Activated T-helper 1 cell treated with anti-CD3 and anti-CD28 coated beads, Interleukin-12 subunit alpha, Interleukin-12 subunit beta, Interleukin-2, Interleukin-4 antibody, amounts not matched to agents 30 ng/mL and 10 ng/mL and 1 ng/mL, durations not matched to agents 14 hours and 24 hours and 36 hours (primary cell): ENCODE results near the gene SLC6A17. TPM values are rescaled to one million over a fixed set of nuclear protein-coding genes. Genes with fewer than 3 reads are reported as not detected.

Source experiments
- DNase-seq: peaks from one replicate; pipeline ENCODE4 v3.0.0; 2021; ENCODE audit warnings: low spot score
- H3K27ac Mint-ChIP-seq: one replicate; pipeline ENCODE4 v1.8.0; 2021; ENCODE audit warnings: mild to moderate bottlenecking, mixed read lengths
- H3K27me3 Mint-ChIP-seq: one replicate; pipeline ENCODE4 v1.8.0; 2022; ENCODE audit warnings: mild to moderate bottlenecking, moderate library complexity, mixed read lengths; ENCODE audit not compliant: insufficient read depth
- H3K36me3 Mint-ChIP-seq: one replicate; pipeline ENCODE4 v1.8.0; 2021; ENCODE audit warnings: low read depth, mixed read lengths
- H3K4me1 Mint-ChIP-seq: one replicate; pipeline ENCODE4 v1.8.0; 2021; ENCODE audit warnings: low read depth, mixed read lengths
- H3K4me3 Mint-ChIP-seq: one replicate; pipeline ENCODE4 v1.8.0; 2021; ENCODE audit warnings: mild to moderate bottlenecking, moderate library complexity, mixed read lengths
- H3K9me3 Mint-ChIP-seq: one replicate; pipeline ENCODE4 v1.8.0; 2021; ENCODE audit warnings: mixed read lengths
- intact Hi-C: fragments of 100-400 bp; cut with micrococcal nuclease; formaldehyde crosslinking; loops from one replicate; pipeline ENCODE4 v1.15.1; 2024
- total RNA-seq: library from RNA; stranded (reverse); gene quantifications from 2 replicates; pipeline ENCODE4 v1.2.3, GENCODE V29; 2022

The SLC6A17 gene
- total RNA-seq, 1 donor from 2014 or later: 0.23 TPM

- DNase-seq: no peak
- Mint-ChIP-seq H3K4me3 (peak overlapping the region; percentile 81), H3K36me3 (peaks cover 3% of the 10 kb centered on the region), H3K4me1 (peaks cover 54% of the 10 kb centered on the region), H3K9me3 (no peaks in the 10 kb centered on the region), H3K27ac (peak overlapping the region; percentile 58), H3K27me3 (peaks cover 13% of the 10 kb centered on the region)
- intact Hi-C loops: loop anchor here (5.0 kb wide), 1 partner anchor 660 kb away; the partner anchor contains the start of gene CD53
These were observed 62.2 kb downstream of the SLC6A17 start for GRCh38 chr1:110212169-110213142.

GRCh38 chr1:110213143-110213540, 62.8 kb downstream of the SLC6A17 start:
- Mint-ChIP-seq H3K36me3 (peaks cover 3% of the 10 kb centered on the region), H3K27me3 (peaks cover 13% of the 10 kb centered on the region), H3K27ac (no peak overlapping the region), H3K4me3 (peak overlapping the region; percentile 45), H3K9me3 (no peaks in the 10 kb centered on the region), H3K4me1 (peaks cover 52% of the 10 kb centered on the region)
- intact Hi-C loops: loop anchor here (5.0 kb wide), 1 partner anchor 659 kb away; the partner anchor contains the start of gene CD53
- no peak for DNase-seq

- Mint-ChIP-seq H3K36me3 (peaks cover 3% of the 10 kb centered on the region), H3K27me3 (peaks cover 12% of the 10 kb centered on the region), H3K9me3 (no peaks in the 10 kb centered on the region), H3K4me3 (no peak overlapping the region), H3K4me1 (peaks cover 42% of the 10 kb centered on the region), H3K27ac (peak overlapping the region; percentile 69)
- DNase-seq: no peak
- intact Hi-C loops: loop anchor here (5.0 kb wide), 1 partner anchor 658 kb away; the partner anchor contains the start of gene CD53
These were observed 64.4 kb downstream of the SLC6A17 start for GRCh38 chr1:110214454-110215404.

GRCh38 chr1:110215621-110216515, 65.6 kb downstream of the SLC6A17 start:
- peaks cover 11% of the 10 kb centered on the region for H3K27me3 Mint-ChIP-seq
- H3K4me3 Mint-ChIP-seq: no peak overlapping the region
- no peak for DNase-seq
- H3K9me3 Mint-ChIP-seq: no peaks in the 10 kb centered on the region
- H3K27ac Mint-ChIP-seq: peak overlapping the region; percentile 46
- H3K36me3 Mint-ChIP-seq: peaks cover 3% of the 10 kb centered on the region
- intact Hi-C loops: no loop called here
- peaks cover 41% of the 10 kb centered on the region for H3K4me1 Mint-ChIP-seq

GRCh38 chr1:110216844-110217444, 66.7 kb downstream of the SLC6A17 start:
- Mint-ChIP-seq H3K36me3 (peaks cover 3% of the 10 kb centered on the region), H3K9me3 (no peaks in the 10 kb centered on the region), H3K4me1 (peaks cover 41% of the 10 kb centered on the region), H3K27me3 (peaks cover 7% of the 10 kb centered on the region), H3K4me3 (peak overlapping the region; percentile 45), H3K27ac (peak overlapping the region; percentile 88)
- no peak for DNase-seq
- intact Hi-C loops: no loop called here

- Mint-ChIP-seq H3K27me3 (peaks cover 1% of the 10 kb centered on the region), H3K9me3 (no peaks in the 10 kb centered on the region), H3K4me3 (no peak overlapping the region), H3K36me3 (peaks cover 3% of the 10 kb centered on the region), H3K27ac (no peak overlapping the region), H3K4me1 (peaks cover 35% of the 10 kb centered on the region)
- no peak for DNase-seq
- intact Hi-C loops: no loop called here
These were observed 67.8 kb downstream of the SLC6A17 start for GRCh38 chr1:110218137-110218536.

- Mint-ChIP-seq H3K27me3 (no peaks in the 10 kb centered on the region), H3K9me3 (no peaks in the 10 kb centered on the region), H3K4me1 (peaks cover 29% of the 10 kb centered on the region), H3K27ac (no peak overlapping the region), H3K36me3 (peaks cover 3% of the 10 kb centered on the region), H3K4me3 (no peak overlapping the region)
- intact Hi-C loops: no loop called here
- no peak for DNase-seq
These were observed 68.4 kb downstream of the SLC6A17 start for GRCh38 chr1:110218739-110219138.

- Mint-ChIP-seq H3K9me3 (no peaks in the 10 kb centered on the region), H3K27me3 (no peaks in the 10 kb centered on the region), H3K4me1 (peaks cover 15% of the 10 kb centered on the region), H3K27ac (no peak overlapping the region), H3K36me3 (peaks cover 4% of the 10 kb centered on the region), H3K4me3 (no peak overlapping the region)
- intact Hi-C loops: no loop called here
- DNase-seq: no peak
These were observed 70.0 kb downstream of the SLC6A17 start for GRCh38 chr1:110220324-110220723.

GRCh38 chr1:110221119-110221518, 70.8 kb downstream of the SLC6A17 start:
- intact Hi-C loops: no loop called here
- peaks cover 4% of the 10 kb centered on the region for H3K36me3 Mint-ChIP-seq
- no peaks in the 10 kb centered on the region for H3K9me3 Mint-ChIP-seq
- no peak overlapping the region for H3K4me3 Mint-ChIP-seq
- peaks cover 15% of the 10 kb centered on the region for H3K4me1 Mint-ChIP-seq
- no peak overlapping the region for H3K27ac Mint-ChIP-seq
- H3K27me3 Mint-ChIP-seq: no peaks in the 10 kb centered on the region
- DNase-seq: no peak

GRCh38 chr1:110223127-110223526, 72.8 kb downstream of the SLC6A17 start:
- intact Hi-C loops: no loop called here
- Mint-ChIP-seq H3K9me3 (no peaks in the 10 kb centered on the region), H3K36me3 (peaks cover 2% of the 10 kb centered on the region), H3K4me1 (no peaks in the 10 kb centered on the region), H3K4me3 (no peak overlapping the region), H3K27me3 (no peaks in the 10 kb centered on the region), H3K27ac (no peak overlapping the region)
- DNase-seq: no peak

GRCh38 chr1:110223581-110223980, 73.3 kb downstream of the SLC6A17 start:
- Mint-ChIP-seq H3K9me3 (no peaks in the 10 kb centered on the region), H3K4me3 (no peak overlapping the region), H3K27ac (no peak overlapping the region), H3K36me3 (peaks cover 2% of the 10 kb centered on the region), H3K4me1 (no peaks in the 10 kb centered on the region), H3K27me3 (no peaks in the 10 kb centered on the region)
- intact Hi-C loops: no loop called here
- no peak for DNase-seq
